ENCODE results near the gene VAT1. TPM values are rescaled to one million over a fixed set of nuclear protein-coding genes. Genes with fewer than 3 reads are reported as not detected.

VAT1 gene
- total and polyA plus RNA-seq, 2 donors (not counting 1 experiment from before 2014, with no cell fraction given) = 20.4 to 90.7 TPM

GRCh38 chr17:43042025-43042628, 19.9 kb upstream of the VAT1 start:
- H3K9ac ChIP-seq (ENCODE audit: low read length) = no peak overlapping the region
- no peaks in the 10 kb centered on the region for H3K9me3 ChIP-seq (ENCODE audit: control extremely low read depth in 1 of 3, control insufficient read depth in 2 of 3, insufficient read depth in 1 of 3, low read length in 2 of 3)
- no peaks in the 10 kb centered on the region for H3K79me2 ChIP-seq (ENCODE audit: control insufficient read depth, insufficient read depth, low read length)
- ATAC-seq (ENCODE audit: low read depth) (no peak), DNase-seq (no peak)
- no peak overlapping the region for H2AFZ ChIP-seq (ENCODE audit: insufficient read depth, low read depth, low read length, poor library complexity, severe bottlenecking)
- intact Hi-C loops (cut with micrococcal nuclease) = no loop called here
- no peaks in the 10 kb centered on the region for H4K20me1 ChIP-seq (ENCODE audit: control insufficient read depth, insufficient read depth, low read length, poor library complexity, severe bottlenecking)
- POLR2A ChIA-PET = no interaction called here
- no peaks in the 10 kb centered on the region for H3K36me3 ChIP-seq (replicated peaks in 1 of 2; ENCODE audit: control extremely low read depth in 1 of 2, control insufficient read depth in 1 of 2, extremely low read depth in 1 of 2, insufficient read depth in 2 of 2, low read length in 1 of 2)
- Mint-ChIP-seq H3K4me3 (no peak overlapping the region), H3K27ac (no peak overlapping the region), H3K4me1 (no peaks in the 10 kb centered on the region), H3K27me3 (no peaks in the 10 kb centered on the region), H3K9me3 (ENCODE audit: insufficient read depth) (no peaks in the 10 kb centered on the region)
- no peak for TF ChIP-seq EZH2 (IDR thresholded peaks at IDR 0.05; ENCODE audit: borderline replicate concordance, insufficient read depth, low read depth, low read length, poor library complexity, severe bottlenecking)
- H3K4me2 ChIP-seq (replicated peaks; ENCODE audit: low read depth, low read length, poor library complexity, severe bottlenecking) = no peak overlapping the region
- H3K27ac ChIP-seq (ENCODE audit: low read length in 2 of 2) = no peak overlapping the region
- H3K4me3 ChIP-seq (ENCODE audit: control extremely low read depth in 1 of 5, extremely low read depth in 1 of 5, insufficient read depth in 1 of 5, low read depth in 2 of 5, low read length in 4 of 5) = no peak overlapping the region
- WGBS (ENCODE audit: insufficient coverage) = 100% methylated on average over 2 of the region's 5 CpGs
- no peaks in the 10 kb centered on the region for H3K27me3 ChIP-seq (replicated peaks in 1 of 4; ENCODE audit: control extremely low read depth in 1 of 4, control insufficient read depth in 3 of 4, insufficient read depth in 4 of 4, low read length in 3 of 4)
- H3K4me1 ChIP-seq (ENCODE audit: control insufficient read depth in 2 of 2, insufficient read depth in 2 of 2, low read length in 2 of 2) = no peaks in the 10 kb centered on the region
- CTCF ChIA-PET = no interaction called here

- H3K4me2 ChIP-seq (replicated peaks; ENCODE audit: low read depth, low read length, poor library complexity, severe bottlenecking) = no peak overlapping the region
- TF ChIP-seq EZH2 (IDR thresholded peaks at IDR 0.05; ENCODE audit: borderline replicate concordance, insufficient read depth, low read depth, low read length, poor library complexity, severe bottlenecking) (no peak), CTCF (IDR thresholded peaks at IDR 0.05) (no peak)
- H3K4me3 ChIP-seq (ENCODE audit: control extremely low read depth in 1 of 5, extremely low read depth in 1 of 5, insufficient read depth in 1 of 5, low read depth in 2 of 5, low read length in 4 of 5) = no peak overlapping the region
- no peak overlapping the region for H3K9ac ChIP-seq (ENCODE audit: low read length)
- POLR2A ChIA-PET = no interaction called here
- Mint-ChIP-seq H3K9me3 (ENCODE audit: insufficient read depth) (no peaks in the 10 kb centered on the region), H3K4me1 (no peaks in the 10 kb centered on the region), H3K4me3 (no peak overlapping the region), H3K27ac (no peak overlapping the region), H3K27me3 (no peaks in the 10 kb centered on the region)
- no peak overlapping the region for H2AFZ ChIP-seq (ENCODE audit: insufficient read depth, low read depth, low read length, poor library complexity, severe bottlenecking)
- CTCF ChIA-PET = interaction anchor here (1.4 kb wide), 1 partner anchor 10 kb away, joined by 3 read pairs; no protein-coding TSS in a partner anchor
- H3K79me2 ChIP-seq (ENCODE audit: control insufficient read depth, insufficient read depth, low read length) = no peaks in the 10 kb centered on the region
- ATAC-seq (ENCODE audit: low read depth) = no peak
- 57% methylated on average over 1 of the region's 2 CpGs for WGBS (ENCODE audit: insufficient coverage)
- H3K27me3 ChIP-seq (replicated peaks in 1 of 4; ENCODE audit: control extremely low read depth in 1 of 4, control insufficient read depth in 3 of 4, insufficient read depth in 4 of 4, low read length in 3 of 4) = no peaks in the 10 kb centered on the region
- no peaks in the 10 kb centered on the region for H3K36me3 ChIP-seq (replicated peaks in 1 of 2; ENCODE audit: control extremely low read depth in 1 of 2, control insufficient read depth in 1 of 2, extremely low read depth in 1 of 2, insufficient read depth in 2 of 2, low read length in 1 of 2)
- no peaks in the 10 kb centered on the region for H3K4me1 ChIP-seq (ENCODE audit: control insufficient read depth in 2 of 2, insufficient read depth in 2 of 2, low read length in 2 of 2)
- no peaks in the 10 kb centered on the region for H3K9me3 ChIP-seq (ENCODE audit: control extremely low read depth in 1 of 3, control insufficient read depth in 2 of 3, insufficient read depth in 1 of 3, low read length in 2 of 3)
- no peak for DNase-seq
- H3K27ac ChIP-seq (ENCODE audit: low read length in 2 of 2) = no peak overlapping the region
- intact Hi-C loops (cut with micrococcal nuclease) = no loop called here
- H4K20me1 ChIP-seq (ENCODE audit: control insufficient read depth, insufficient read depth, low read length, poor library complexity, severe bottlenecking) = no peaks in the 10 kb centered on the region
Measured at GRCh38 chr17:43040655-43041054, 18.5 kb upstream of the VAT1 start.

Data from B cell (primary cell).